Stimulated activated CD8-positive, alpha-beta memory T cell treated with anti-CD3 and anti-CD28 coated beads, Interleukin-2, amount 100 ng/mL, for 48 hours (primary cell): ENCODE measurements around the gene GSDME.
"Not testable (repeated sequence)": the region's sequence is repeated elsewhere in the genome, so short reads cannot be mapped to it uniquely, and the experiment has no call there.

ENCODE experiments used
- DNase-seq, 2 donors: peaks; one replicate each; pipeline ENCODE4 v3.0.0-alpha.2; 2020; ENCODE audit warnings: low read depth in 2 of 2

GSDME gene

GRCh38 chr7:24757353-24758275 lies at the start of gene GSDME:
GSDME (minus strand) TSS chr7:24757464; CDS start chr7:24749774, 7,690 bp downstream.
- DNase-seq, result peak in 1 of 2 donors; percentile 37

- DNase-seq, result no peak
Measured at GRCh38 chr7:24802300-24802699, 45.0 kb upstream of the GSDME start.

- DNase-seq, result no peak
Measured at GRCh38 chr7:24801883-24802282, 44.6 kb upstream of the GSDME start.

GRCh38 chr7:24800667-24801066 lies 43.4 kb upstream of the GSDME start:
- DNase-seq, result no peak

GRCh38 chr7:24800073-24800472 lies 42.8 kb upstream of the GSDME start:
- DNase-seq, result no peak

GRCh38 chr7:24799506-24799905 lies 42.2 kb upstream of the GSDME start:
- DNase-seq, result no peak

- DNase-seq, result no peak
Measured at GRCh38 chr7:24798261-24798660, 41.0 kb upstream of the GSDME start.

- DNase-seq, result no peak
Measured at GRCh38 chr7:24797270-24797669, 40.0 kb upstream of the GSDME start.

- DNase-seq, result no peak
Measured at GRCh38 chr7:24795407-24795767, 38.1 kb upstream of the GSDME start.

GRCh38 chr7:24794751-24795406 lies 37.6 kb upstream of the GSDME start:
- DNase-seq, result not testable (repeated sequence)

- DNase-seq, result no peak
Measured at GRCh38 chr7:24793982-24794648, 36.9 kb upstream of the GSDME start.

GRCh38 chr7:24788961-24789576 lies 31.8 kb upstream of the GSDME start:
- no peak for DNase-seq

- DNase-seq, result no peak
Measured at GRCh38 chr7:24788075-24788474, 30.8 kb upstream of the GSDME start.

GRCh38 chr7:24786941-24787340 lies 29.7 kb upstream of the GSDME start:
- peak; percentile 6 to 7 for DNase-seq

- DNase-seq, result no peak
Measured at GRCh38 chr7:24786306-24786705, 29.0 kb upstream of the GSDME start.

GRCh38 chr7:24784277-24784676 lies 27.0 kb upstream of the GSDME start:
- DNase-seq, result no peak

GRCh38 chr7:24783698-24784097 lies 26.4 kb upstream of the GSDME start:
- no peak for DNase-seq

- DNase-seq, result no peak
Measured at GRCh38 chr7:24781106-24781505, 23.8 kb upstream of the GSDME start.

- no peak for DNase-seq
Measured at GRCh38 chr7:24779283-24779655, 22.0 kb upstream of the GSDME start.

- DNase-seq, result no peak
Measured at GRCh38 chr7:24778543-24779282, 21.4 kb upstream of the GSDME start.

- no peak for DNase-seq
Measured at GRCh38 chr7:24777806-24778205, 20.5 kb upstream of the GSDME start.
